Measurements from ENCODE around the gene AGR2.
A peak's percentile ranks its signal among the peaks of the same experiment; 100 is the strongest.
"Not testable (repeated sequence)": the region's sequence is repeated elsewhere in the genome, so short reads cannot be mapped to it uniquely, and the experiment has no call there.

AGR2 gene

GRCh38 chr7:16804674-16805439, at the start of gene AGR2:
Gene AGR2 (minus strand): TSS chr7:16804999. CDS start chr7:16801796, 3,203 bp downstream.
- no peak for TF ChIP-seq CTCF (IDR thresholded peaks at IDR 0.05; ENCODE audit: borderline replicate concordance, control extremely low read depth, extremely low read depth, insufficient read depth, missing control alignments)
- in situ Hi-C loops (cut with MboI; ENCODE audit: low sequenced_read_pairs, unreplicated experiment) = no loop called here
- DNase-seq (ENCODE audit: low spot score) = no peak

- in situ Hi-C loops (cut with MboI; ENCODE audit: low sequenced_read_pairs, unreplicated experiment); DNase-seq (ENCODE audit: low spot score): not testable (repeated sequence)
Measured at GRCh38 chr7:16853189-16853588, 48.4 kb upstream of the AGR2 start.

- in situ Hi-C loops (cut with MboI; ENCODE audit: low sequenced_read_pairs, unreplicated experiment) = no loop called here
- no peak for TF ChIP-seq CTCF (IDR thresholded peaks at IDR 0.05; ENCODE audit: borderline replicate concordance, control extremely low read depth, extremely low read depth, insufficient read depth, missing control alignments)
- DNase-seq (ENCODE audit: low spot score) = no peak
Measured at GRCh38 chr7:16851829-16852228, 47.0 kb upstream of the AGR2 start.

GRCh38 chr7:16850614-16851466, 46.0 kb upstream of the AGR2 start:
- in situ Hi-C loops (cut with MboI; ENCODE audit: low sequenced_read_pairs, unreplicated experiment) = no loop called here
- DNase-seq (ENCODE audit: low spot score) = peak; percentile 7
- no peak for TF ChIP-seq CTCF (IDR thresholded peaks at IDR 0.05; ENCODE audit: borderline replicate concordance, control extremely low read depth, extremely low read depth, insufficient read depth, missing control alignments)

- TF ChIP-seq CTCF (IDR thresholded peaks at IDR 0.05; ENCODE audit: borderline replicate concordance, control extremely low read depth, extremely low read depth, insufficient read depth, missing control alignments) = no peak
- DNase-seq (ENCODE audit: low spot score) = no peak
- in situ Hi-C loops (cut with MboI; ENCODE audit: low sequenced_read_pairs, unreplicated experiment) = no loop called here
Measured at GRCh38 chr7:16849296-16850148, 44.7 kb upstream of the AGR2 start.

GRCh38 chr7:16847381-16847860, 42.6 kb upstream of the AGR2 start:
- TF ChIP-seq CTCF (IDR thresholded peaks at IDR 0.05; ENCODE audit: borderline replicate concordance, control extremely low read depth, extremely low read depth, insufficient read depth, missing control alignments) = no peak
- in situ Hi-C loops (cut with MboI; ENCODE audit: low sequenced_read_pairs, unreplicated experiment) = no loop called here
- DNase-seq (ENCODE audit: low spot score) = no peak
